HEK293 (cell line): ENCODE measurements around the gene GAA.

Source experiments
- CTCF ChIA-PET: fragments of 350-600 bp; formaldehyde crosslinking; extraction: SDS; loops from one replicate; lab custom pipeline; 2021; ENCODE audit warnings: antibody characterized with exemption; lab: Yijun Ruan, JAX
- POLR2A ChIA-PET: fragments of 300-600 bp; formaldehyde crosslinking; extraction: SDS; loops from one replicate; lab custom pipeline; 2020; ENCODE audit warnings: antibody characterized with exemption, inconsistent platforms; lab: Yijun Ruan, JAX
- H3K27ac ChIP-seq: fragments of 200-500 bp; sonication (Bioruptor generic); 2 replicates; pipeline ENCODE4 v1.5.1; 2014; ENCODE audit warnings: low read depth, low read length, control low read depth, inconsistent platforms; ENCODE audit errors: extremely low read depth
- H3K36me3 ChIP-seq, 2 experiments: fragments of 200-500 bp in 1 of 2; sonication (Bioruptor generic) in 1 of 2; 1 replicate in 1 of 2; 2 replicates in 1 of 2; pipeline ENCODE4 v1.5.1; 2014 to 2017; ENCODE audit warnings: inconsistent platforms in 2 of 2, low read length in 2 of 2; ENCODE audit not compliant: control insufficient read depth in 2 of 2, insufficient read depth in 1 of 2
- H3K4me1 ChIP-seq: fragments of 200-500 bp; sonication (Bioruptor generic); 2 replicates; pipeline ENCODE4 v1.5.1; 2014; ENCODE audit warnings: mild to moderate bottlenecking, low read length, inconsistent platforms; ENCODE audit not compliant: control insufficient read depth, insufficient read depth
- H3K4me3 ChIP-seq: 2 replicates; pipeline ENCODE4 v1.5.1; 2011; ENCODE audit warnings: low read depth, mild to moderate bottlenecking, control low read depth, low read length, moderate library complexity
- H3K9me3 ChIP-seq: fragments of 200-500 bp; sonication (Bioruptor generic); 2 replicates; pipeline ENCODE4 v1.5.1; 2014; ENCODE audit warnings: low read depth, low read length, inconsistent platforms; ENCODE audit not compliant: control insufficient read depth, insufficient read depth
- EGR2 ChIP-seq: fragments of 450-650 bp; formaldehyde crosslinking; IDR thresholded peaks from 2 replicates; pipeline ENCODE4 v1.5.1; 2016; ENCODE audit warnings: low read depth, missing biosample characterization, missing genetic modification characterization
- FEZF1 ChIP-seq: fragments of 450-650 bp; formaldehyde crosslinking; IDR thresholded peaks from 2 replicates; pipeline ENCODE4 v1.5.1; 2016; ENCODE audit warnings: missing biosample characterization, missing genetic modification characterization
- GLIS1 ChIP-seq: fragments of 450-650 bp; formaldehyde crosslinking; IDR thresholded peaks from 2 replicates; pipeline ENCODE4 v1.5.1; 2016; ENCODE audit warnings: missing biosample characterization, missing genetic modification characterization
- KLF1 ChIP-seq: fragments of 450-650 bp; formaldehyde crosslinking; IDR thresholded peaks from 2 replicates; pipeline ENCODE4 v1.5.1; 2016; ENCODE audit warnings: missing biosample characterization, missing genetic modification characterization
- KLF17 ChIP-seq: fragments of 450-650 bp; formaldehyde crosslinking; IDR thresholded peaks from 2 replicates; pipeline ENCODE4 v1.5.1; 2016; ENCODE audit warnings: missing biosample characterization, missing genetic modification characterization
- OSR2 ChIP-seq: fragments of 450-650 bp; formaldehyde crosslinking; IDR thresholded peaks from 2 replicates; pipeline ENCODE4 v1.5.1; 2016; ENCODE audit warnings: missing biosample characterization, missing genetic modification characterization
- REST ChIP-seq: fragments of 450-650 bp; formaldehyde crosslinking; IDR thresholded peaks from 2 replicates; pipeline ENCODE4 v1.5.1; 2016; ENCODE audit warnings: missing biosample characterization, missing genetic modification characterization
- SCRT1 ChIP-seq: fragments of 450-650 bp; formaldehyde crosslinking; IDR thresholded peaks from 2 replicates; pipeline ENCODE4 v1.5.1; 2016; ENCODE audit warnings: missing biosample characterization, missing genetic modification characterization, borderline replicate concordance
- WT1 ChIP-seq: fragments of 450-650 bp; formaldehyde crosslinking; IDR thresholded peaks from 2 replicates; pipeline ENCODE4 v1.5.1; 2016; ENCODE audit warnings: missing biosample characterization, missing genetic modification characterization
- ZBTB6 ChIP-seq: fragments of 450-650 bp; formaldehyde crosslinking; IDR thresholded peaks from 2 replicates; pipeline ENCODE4 v1.5.1; 2017; ENCODE audit warnings: missing biosample characterization, missing genetic modification characterization
- ZFHX2 ChIP-seq: fragments of 450-650 bp; formaldehyde crosslinking; conservative IDR thresholded peaks from 2 replicates; pipeline ENCODE4 v1.5.1; 2016; ENCODE audit warnings: missing biosample characterization, missing genetic modification characterization
- ZIC2 ChIP-seq: fragments of 450-650 bp; formaldehyde crosslinking; IDR thresholded peaks from 2 replicates; pipeline ENCODE4 v1.5.1; 2016; ENCODE audit warnings: missing biosample characterization, missing genetic modification characterization
- ZNF23 ChIP-seq: fragments of 450-650 bp; formaldehyde crosslinking; IDR thresholded peaks from 2 replicates; pipeline ENCODE4 v1.5.1; 2016; ENCODE audit warnings: missing biosample characterization, missing genetic modification characterization, borderline replicate concordance
- ZNF416 ChIP-seq: fragments of 450-650 bp; formaldehyde crosslinking; IDR thresholded peaks from 2 replicates; pipeline ENCODE4 v1.5.1; 2016; ENCODE audit warnings: missing biosample characterization, missing genetic modification characterization
- ZNF433 ChIP-seq: fragments of 450-650 bp; formaldehyde crosslinking; IDR thresholded peaks from 2 replicates; pipeline ENCODE4 v1.5.1; 2016; ENCODE audit warnings: missing biosample characterization, missing genetic modification characterization, low read depth
- ZNF529 ChIP-seq: fragments of 450-650 bp; formaldehyde crosslinking; IDR thresholded peaks from 2 replicates; pipeline ENCODE4 v1.5.1; 2017; ENCODE audit warnings: missing genetic modification characterization, missing biosample characterization; ENCODE audit not compliant: insufficient replicate concordance
- ZNF555 ChIP-seq: fragments of 450-650 bp; formaldehyde crosslinking; conservative IDR thresholded peaks from 2 replicates; pipeline ENCODE4 v1.5.1; 2017; ENCODE audit warnings: missing biosample characterization, mild to moderate bottlenecking, missing genetic modification characterization, inconsistent platforms
- ZNF624 ChIP-seq: fragments of 450-650 bp; formaldehyde crosslinking; IDR thresholded peaks from 2 replicates; pipeline ENCODE4 v1.5.1; 2017; ENCODE audit warnings: missing biosample characterization, missing genetic modification characterization

GAA gene

GRCh38 chr17:80103449-80104085 is 2.2 kb downstream of the GAA start (continued):
- no peak for TF ChIP-seq ZBTB6 (tag by site-specific recombination)
- TF ChIP-seq ZNF555 (tag by site-specific recombination) = no peak

- POLR2A ChIA-PET = interaction anchor here (0.8 kb wide), 1 partner anchor 42 kb away, joined by 4 read pairs; no protein-coding TSS in a partner anchor
- Histone ChIP-seq H3K4me3 (no peak overlapping the region), H3K4me1 (peaks cover 4% of the 10 kb centered on the region; the same call in 1 of the 2 replicates), H3K36me3 (peaks cover 0 to 12% of the 10 kb centered on the region in 2 experiments; a peak in 2 of 3 replicates), H3K27ac (no peak overlapping the region), H3K9me3 (no peaks in the 10 kb centered on the region)
- CTCF ChIA-PET = interaction anchor here (0.6 to 1.7 kb wide), 5 partner anchors 12 to 351 kb away, joined by 3 to 9 read pairs (median 3); no protein-coding TSS in a partner anchor
- TF ChIP-seq ZNF529 (tag by site-specific recombination) = no peak
- no peak for TF ChIP-seq SCRT1 (tag by site-specific recombination)
- TF ChIP-seq REST (tag by site-specific recombination) = peak; percentile 89
- peak; percentile 69; the same call in 1 of the 2 replicates for TF ChIP-seq KLF17 (tag by site-specific recombination)
- peak; percentile 95 for TF ChIP-seq ZIC2 (tag by site-specific recombination)
- peak; percentile 54; the same call in 1 of the 2 replicates for TF ChIP-seq KLF1
- peak; percentile 13; the same call in 1 of the 2 replicates for TF ChIP-seq WT1 (tag by site-specific recombination)
- no peak for TF ChIP-seq GLIS1 (tag by site-specific recombination)
- TF ChIP-seq ZNF433 = no peak
- TF ChIP-seq ZNF23 (tag by site-specific recombination) = no peak
- TF ChIP-seq ZNF624 (tag by site-specific recombination) = no peak
- TF ChIP-seq FEZF1 (tag by site-specific recombination) = no peak
- no peak for TF ChIP-seq ZNF416 (tag by site-specific recombination)
Observed at GRCh38 chr17:80104321-80104955, 3.1 kb downstream of the GAA start.

GRCh38 chr17:80104956-80105375 is 3.6 kb downstream of the GAA start:
- POLR2A ChIA-PET = no interaction called here
- no peak overlapping the region for H3K4me3 ChIP-seq

More at GRCh38 chr17:80104956-80105375, 3.6 kb downstream of the GAA start:
- peak; percentile 41; the same call in 1 of the 2 replicates for TF ChIP-seq EGR2 (tag by site-specific recombination)
- TF ChIP-seq OSR2 (tag by site-specific recombination) = no peak
- TF ChIP-seq KLF1 = 0 out of 2 replicates have a peak, but pooled peaks have one; percentile 14
- TF ChIP-seq WT1 (tag by site-specific recombination) = no peak
- peak; percentile 65 for TF ChIP-seq ZFHX2 (tag by site-specific recombination)
- Histone ChIP-seq H3K4me1 (peaks cover 4% of the 10 kb centered on the region; the same call in 1 of the 2 replicates), H3K36me3 (peaks cover 0 to 12% of the 10 kb centered on the region in 2 experiments; a peak in 2 of 3 replicates), H3K27ac (no peak overlapping the region), H3K9me3 (no peaks in the 10 kb centered on the region)
- CTCF ChIA-PET = interaction anchor here (0.8 to 1.4 kb wide), 2 partner anchors 12 to 22 kb away, joined by 3 to 9 read pairs; no protein-coding TSS in a partner anchor
